HCT116 (cell line): Measurements from ENCODE around the gene KCNIP4. TPM values are rescaled to one million over a fixed set of nuclear protein-coding genes. Genes with fewer than 3 reads are reported as not detected.

Experiments used
- ATAC-seq: fragments of 200-7000 bp; cut with Tn5 transposase; 2 replicates; pipeline ENCODE4 v1.9.1; 2020; ENCODE audit warnings: mild to moderate bottlenecking, moderate library complexity
- BruUV-seq: library from RNA; stranded (reverse); fragments of 400-500 nt; replicated peaks from 2 replicates; lab custom pipeline; 2021; lab: Mats Ljungman, UMichigan
- CTCF ChIA-PET: fragments of 300-600 bp; sonication (Branson Sonifier 250); formaldehyde crosslinking; loops from one replicate; lab custom pipeline; 2021; ENCODE audit warnings: antibody characterized with exemption; lab: Charles Lee
- POLR2A ChIA-PET: fragments of 300-600, 350-600 bp; sonication (Branson Sonifier 250); formaldehyde crosslinking; loops from one replicate; lab custom pipeline; 2021; ENCODE audit warnings: antibody characterized with exemption; lab: Charles Lee
- RAD21 ChIA-PET, 2 experiments: fragments of 300-600 bp; sonication (Branson Sonifier 250); formaldehyde crosslinking; loops; one replicate each; lab custom pipeline; 2023; ENCODE audit warnings: low total read pairs in 2 of 2; ENCODE audit not compliant: uncharacterized antibody in 2 of 2, unreplicated experiment in 2 of 2, low non-redundant PET in 1 of 2; lab: Charles Lee
- DNase-seq: peaks from one replicate; pipeline ENCODE4 v3.0.0-alpha.2; 2010; ENCODE audit warnings: low read depth, low spot score
- H2AFZ ChIP-seq: fragments of 200-600 bp; shearing (Covaris generic), sonication (generic); 2 replicates; pipeline ENCODE4 v1.6.1; 2017; ENCODE audit warnings: low read depth, mixed run types, mixed read lengths, antibody characterized with exemption, low read length; ENCODE audit not compliant: poor library complexity, severe bottlenecking
- H3K27ac ChIP-seq: 2 replicates; pipeline ENCODE4 v1.5.1; 2012; ENCODE audit warnings: low read depth, low read length
- H3K27me3 ChIP-seq: fragments of 200-600 bp; sonication (generic); 2 replicates; pipeline ENCODE4 v1.6.1; 2016; ENCODE audit warnings: mixed run types, low read length, mixed read lengths; ENCODE audit not compliant: insufficient read depth
- H3K36me3 ChIP-seq, 2 experiments: fragments of 200-500 bp in 1 of 2; fragments of 200-600 bp in 1 of 2; sonication (Bioruptor generic) in 1 of 2; sonication (generic) in 1 of 2; 2 replicates each; pipeline versions ENCODE4 v1.5.1 to v1.6.1; 2014 to 2016; ENCODE audit warnings: low read length in 2 of 2, inconsistent platforms in 1 of 2, mixed read lengths in 1 of 2, mixed run types in 1 of 2; ENCODE audit not compliant: insufficient read depth in 2 of 2, control insufficient read depth in 1 of 2
- H3K4me1 ChIP-seq, 2 experiments: fragments of 200-600 bp in 1 of 2; sonication (generic) in 1 of 2; 2 replicates each; pipeline versions ENCODE4 v1.5.1 to v1.6.1; 2012 to 2017; ENCODE audit warnings: low read length in 2 of 2, inconsistent platforms in 1 of 2, mild to moderate bottlenecking in 1 of 2, mixed read lengths in 1 of 2, mixed run types in 1 of 2, moderate library complexity in 1 of 2; ENCODE audit not compliant: insufficient read depth in 2 of 2, control insufficient read depth in 1 of 2
- H3K4me2 ChIP-seq: fragments of 200-600 bp; sonication (generic); 2 replicates; pipeline ENCODE4 v1.6.1; 2017; ENCODE audit warnings: mixed run types, low read length, mixed read lengths
- H3K4me3 ChIP-seq, 2 experiments: fragments of 200-600 bp in 1 of 2; sonication (generic) in 1 of 2; replicated peaks in 1 of 2; 2 replicates each; pipeline ENCODE4 v1.5.1; 2011 to 2016; ENCODE audit warnings: low read length in 2 of 2, control low read depth in 1 of 2, low read depth in 1 of 2, mild to moderate bottlenecking in 1 of 2, mixed read lengths in 1 of 2, mixed run types in 1 of 2
- H3K79me2 ChIP-seq: fragments of 200-600 bp; sonication (generic); 2 replicates; pipeline ENCODE4 v1.6.1; 2017; ENCODE audit warnings: mild to moderate bottlenecking, mixed run types, low read length, moderate library complexity, mixed read lengths; ENCODE audit not compliant: insufficient read depth
- H3K9ac ChIP-seq: fragments of 200-600 bp; sonication (generic); 2 replicates; pipeline ENCODE4 v1.6.1; 2016; ENCODE audit warnings: low read length, mixed read lengths
- H3K9me2 ChIP-seq: fragments of 200-600 bp; sonication (generic), shearing (Covaris generic); 2 replicates; pipeline ENCODE4 v1.6.1; 2017; ENCODE audit warnings: mixed run types, mild to moderate bottlenecking, moderate library complexity; ENCODE audit not compliant: insufficient read depth
- H3K9me3 ChIP-seq, 2 experiments: fragments of 200-500 bp in 1 of 2; fragments of 200-600 bp in 1 of 2; sonication (Bioruptor generic) in 1 of 2; sonication (generic) in 1 of 2; 2 replicates each; pipeline ENCODE4 v1.6.1; 2014 to 2017; ENCODE audit warnings: low read length in 2 of 2, mixed read lengths in 2 of 2, inconsistent platforms in 1 of 2, low read depth in 1 of 2, mild to moderate bottlenecking in 1 of 2, mixed run types in 1 of 2, moderate library complexity in 1 of 2; ENCODE audit not compliant: control insufficient read depth in 1 of 2, insufficient read depth in 1 of 2
- H4K20me1 ChIP-seq: fragments of 200-600 bp; sonication (generic), shearing (Covaris generic); 2 replicates; pipeline ENCODE4 v1.6.1; 2017; ENCODE audit warnings: mixed run types, mild to moderate bottlenecking, moderate library complexity; ENCODE audit not compliant: insufficient read depth
- CEBPB ChIP-seq: IDR thresholded peaks from 2 replicates; pipeline ENCODE4 v1.6.1; 2012; ENCODE audit warnings: low read depth
- CTCF ChIP-seq, 3 experiments: fragments of 200-600 bp in 1 of 3; sonication (generic) in 1 of 3; IDR thresholded peaks in 2 of 3; conservative IDR thresholded peaks in 1 of 3; 2 replicates each; pipeline ENCODE4 v1.5.1; 2012 to 2017; ENCODE audit warnings: low read depth in 2 of 3, low read length in 2 of 3, antibody characterized with exemption in 1 of 3, borderline replicate concordance in 1 of 3, control low read depth in 1 of 3, mild to moderate bottlenecking in 1 of 3, mixed read lengths in 1 of 3, mixed run types in 1 of 3, moderate library complexity in 1 of 3; ENCODE audit not compliant: insufficient read depth in 1 of 3
- EGR1 ChIP-seq: IDR thresholded peaks from 2 replicates; pipeline ENCODE4 v1.6.1; 2012; ENCODE audit warnings: low read depth
- EZH2phosphoT487 ChIP-seq: fragments of 200-600 bp; IDR thresholded peaks from 2 replicates; pipeline ENCODE4 v1.6.1; 2018; ENCODE audit warnings: antibody characterized with exemption, borderline replicate concordance
- MAX ChIP-seq: IDR thresholded peaks from 2 replicates; pipeline ENCODE4 v1.6.1; 2012
- RAD21 ChIP-seq: IDR thresholded peaks from 2 replicates; pipeline ENCODE4 v1.6.1; 2012; ENCODE audit warnings: low read depth, mild to moderate bottlenecking
- REST ChIP-seq: IDR thresholded peaks from 2 replicates; pipeline ENCODE4 v1.6.1; 2012; ENCODE audit warnings: low read depth
- SIN3A ChIP-seq: IDR thresholded peaks from 2 replicates; pipeline ENCODE4 v1.6.1; 2012; ENCODE audit warnings: low read depth
- SRF ChIP-seq: IDR thresholded peaks from 2 replicates; pipeline ENCODE4 v1.6.1; 2012; ENCODE audit warnings: low read depth
- TCF7L2 ChIP-seq: IDR thresholded peaks from 2 replicates; pipeline ENCODE4 v1.7.0; 2011; ENCODE audit warnings: borderline replicate concordance, inconsistent platforms; ENCODE audit not compliant: insufficient read depth, insufficient read length; ENCODE audit errors: extremely low read depth
- ZBTB33 ChIP-seq: IDR thresholded peaks from 2 replicates; pipeline ENCODE4 v1.6.1; 2011; ENCODE audit warnings: mild to moderate bottlenecking, low read length, moderate library complexity; ENCODE audit not compliant: insufficient replicate concordance; ENCODE audit errors: extremely low read depth
- ZNF274 ChIP-seq: fragments of 200-500 bp; sonication (Bioruptor generic); IDR thresholded peaks from 2 replicates; pipeline ENCODE4 v1.6.1; 2014; ENCODE audit warnings: mild to moderate bottlenecking, low read depth, low read length, inconsistent platforms
- intact Hi-C: fragments of 100-400 bp; cut with micrococcal nuclease; formaldehyde crosslinking; loops from 2 replicates; pipeline ENCODE4 v1.10.0; 2022
- total RNA-seq: library from RNA; stranded (reverse); gene quantifications from one replicate; pipeline ENCODE4 v1.2.1, GENCODE V29; 2021; ENCODE audit not compliant: unreplicated experiment

The KCNIP4 gene
- total RNA-seq, 1 experiment from 2014 or later, result not detected

- CTCF ChIA-PET, result interaction anchor here (1.0 kb wide), 1 partner anchor 14 kb away, joined by 3 read pairs; no protein-coding TSS in a partner anchor
- Histone ChIP-seq H3K4me1 (peaks cover 8 to 17% of the 10 kb centered on the region in 2 experiments; a peak in 3 of 4 replicates), H4K20me1 (no peaks in the 10 kb centered on the region), H3K27ac (no peak overlapping the region), H2AFZ (no peak overlapping the region), H3K79me2 (peaks cover 31% of the 10 kb centered on the region), H3K4me3 (no peak overlapping the region), H3K9me3 (no peaks in the 10 kb centered on the region), H3K9ac (no peak overlapping the region), H3K36me3 (no peaks in the 10 kb centered on the region), H3K27me3 (no peaks in the 10 kb centered on the region), H3K4me2 (no peak overlapping the region), H3K9me2 (no peaks in the 10 kb centered on the region)
- DNase-seq (no peak), ATAC-seq (no peak)
- intact Hi-C loops, result loop anchor here (10.0 kb wide), 1 partner anchor 1244 kb away; no protein-coding TSS in a partner anchor
- TF ChIP-seq CEBPB, result 0 out of 2 replicates have a peak, but pooled peaks have one; percentile 18
- TF ChIP-seq CTCF (IDR thresholded peaks at IDR 0.05 in 2 of 3, conservative IDR thresholded peaks at IDR 0.05 in 1 of 3; ENCODE audit: borderline replicate concordance in 1 of 3, insufficient read depth in 1 of 3, low read depth in 2 of 3, low read length in 2 of 3), result no peak
- BruUV-seq, result no TSS peak
- POLR2A ChIA-PET, result no interaction called here
- RAD21 ChIA-PET, result no interaction called here
These were observed 1250.2 kb downstream of the KCNIP4 start for GRCh38 chr4:20698382-20698781.

- POLR2A ChIA-PET, result no interaction called here
- no peaks in the 10 kb centered on the region for H3K27me3 ChIP-seq
- H3K27ac ChIP-seq, result no peak overlapping the region
- no peak for DNase-seq
- no peaks in the 10 kb centered on the region for H3K9me3 ChIP-seq
- no peak overlapping the region for H3K9ac ChIP-seq
- H3K4me1 ChIP-seq, result peaks cover 8 to 17% of the 10 kb centered on the region in 2 experiments; a peak in 3 of 4 replicates
- RAD21 ChIA-PET, result no interaction called here
- H3K79me2 ChIP-seq, result peaks cover 15% of the 10 kb centered on the region
- no peaks in the 10 kb centered on the region for H3K36me3 ChIP-seq
- intact Hi-C loops, result loop anchor here (10.0 kb wide), 1 partner anchor 1242 kb away; no protein-coding TSS in a partner anchor
- H4K20me1 ChIP-seq, result no peaks in the 10 kb centered on the region
- no peak overlapping the region for H3K4me3 ChIP-seq
- no peak overlapping the region for H2AFZ ChIP-seq
- CTCF ChIA-PET, result no interaction called here
- H3K9me2 ChIP-seq, result no peaks in the 10 kb centered on the region
- BruUV-seq, result no TSS peak
- H3K4me2 ChIP-seq, result no peak overlapping the region
- no peak for ATAC-seq
- TF ChIP-seq SRF (no peak), MAX (no peak), EZH2phosphoT487 (no peak), RAD21 (no peak), REST (no peak), SIN3A (no peak), EGR1 (no peak), ZBTB33 (no peak), TCF7L2 (no peak), ZNF274 (no peak)
These were observed 1251.8 kb downstream of the KCNIP4 start for GRCh38 chr4:20696815-20697214.
